Tibial nerve (tissue), 4 donors: ENCODE results near the gene PHF2. TPM values are rescaled to one million over a fixed set of nuclear protein-coding genes. Genes with fewer than 3 reads are reported as not detected.

Experiments
- DNase-seq, 2 donors: peaks; one replicate each; pipeline ENCODE4 v3.0.0-alpha.2; 2019; ENCODE audit warnings: low spot score in 2 of 2
- H3K27ac ChIP-seq, 4 donors: fragments of 200-600 bp; sonication (generic) in 3 of 4; one replicate each; pipeline ENCODE4 v1.5.1; 2017 to 2019; ENCODE audit warnings: mild to moderate bottlenecking in 1 of 4
- H3K27me3 ChIP-seq, 2 donors: fragments of 200-600 bp; sonication (generic) in 1 of 2; one replicate each; pipeline versions ENCODE4 v1.5.1 to v1.6.0; 2017 to 2019
- H3K36me3 ChIP-seq, 3 donors: fragments of 200-600 bp; sonication (generic); one replicate each; pipeline ENCODE4 v1.5.1; 2018 to 2019
- H3K4me1 ChIP-seq, 4 donors: fragments of 200-600 bp; sonication (generic) in 3 of 4; one replicate each; pipeline ENCODE4 v1.5.1; 2017 to 2019
- H3K4me3 ChIP-seq, 4 donors: fragments of 200-600 bp; sonication (generic) in 3 of 4; one replicate each; pipeline ENCODE4 v1.5.1; 2017 to 2019; ENCODE audit warnings: mild to moderate bottlenecking in 1 of 4, moderate library complexity in 1 of 4
- H3K9me3 ChIP-seq, 4 donors: fragments of 200-600 bp; sonication (generic) in 3 of 4; one replicate each; pipeline ENCODE4 v1.5.1; 2017 to 2019
- EP300 ChIP-seq, 2 donors: sonication (generic); formaldehyde crosslinking; IDR thresholded peaks; one replicate each; pipeline ENCODE4 v1.6.1; 2017; ENCODE audit warnings: antibody characterized with exemption in 2 of 2, mild to moderate bottlenecking in 1 of 2
- POLR2A ChIP-seq, 2 donors: fragments of 450-650 bp; IDR thresholded peaks; one replicate each; pipeline ENCODE4 v1.6.1; 2017; ENCODE audit warnings: antibody characterized with exemption in 2 of 2, mild to moderate bottlenecking in 2 of 2, moderate library complexity in 2 of 2
- WGBS, 2 donors: methylation state at CpG; one replicate each; pipeline ENCODE4 v1.1.5; 2018; 5-methylcytosine and 5-hydroxymethylcytosine counted together
- total RNA-seq, 4 donors: library from RNA; depleted of rRNA; stranded (reverse); fragments of >200 nt; gene quantifications; one replicate each; pipeline ENCODE4 v1.1.0, GENCODE V29; 2016
- TF ChIP-seq, protein P1 (sequence below), 5 experiments: fragments of 200-600 bp in 3 of 5; fragments of 450-650 bp in 2 of 5; sonication (generic) in 3 of 5; IDR thresholded peaks; one replicate each; pipeline ENCODE4 v1.5.1; 2016 to 2019; ENCODE audit warnings: antibody characterized with exemption in 5 of 5, mild to moderate bottlenecking in 3 of 5, moderate library complexity in 2 of 5

The PHF2 gene
- total RNA-seq, 4 donors from 2014 or later: 36.6 to 41.7 (median 38.6) TPM

- DNase-seq: no peak
- peaks cover 0 to 5% (median 0%) of the 10 kb centered on the region in 4 donors for H3K9me3 ChIP-seq
- TF ChIP-seq EP300 (IDR thresholded peaks at IDR 0.05): no peak
- TF ChIP-seq, protein P1, sequence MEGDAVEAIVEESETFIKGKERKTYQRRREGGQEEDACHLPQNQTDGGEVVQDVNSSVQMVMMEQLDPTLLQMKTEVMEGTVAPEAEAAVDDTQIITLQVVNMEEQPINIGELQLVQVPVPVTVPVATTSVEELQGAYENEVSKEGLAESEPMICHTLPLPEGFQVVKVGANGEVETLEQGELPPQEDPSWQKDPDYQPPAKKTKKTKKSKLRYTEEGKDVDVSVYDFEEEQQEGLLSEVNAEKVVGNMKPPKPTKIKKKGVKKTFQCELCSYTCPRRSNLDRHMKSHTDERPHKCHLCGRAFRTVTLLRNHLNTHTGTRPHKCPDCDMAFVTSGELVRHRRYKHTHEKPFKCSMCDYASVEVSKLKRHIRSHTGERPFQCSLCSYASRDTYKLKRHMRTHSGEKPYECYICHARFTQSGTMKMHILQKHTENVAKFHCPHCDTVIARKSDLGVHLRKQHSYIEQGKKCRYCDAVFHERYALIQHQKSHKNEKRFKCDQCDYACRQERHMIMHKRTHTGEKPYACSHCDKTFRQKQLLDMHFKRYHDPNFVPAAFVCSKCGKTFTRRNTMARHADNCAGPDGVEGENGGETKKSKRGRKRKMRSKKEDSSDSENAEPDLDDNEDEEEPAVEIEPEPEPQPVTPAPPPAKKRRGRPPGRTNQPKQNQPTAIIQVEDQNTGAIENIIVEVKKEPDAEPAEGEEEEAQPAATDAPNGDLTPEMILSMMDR (IDR thresholded peaks at IDR 0.05): no peak
- TF ChIP-seq POLR2A (IDR thresholded peaks at IDR 0.05): no peak
- H3K27ac ChIP-seq: peak overlapping the region in 2 of 4 donors; percentile 47 to 97
- 78 to 81% methylated on average over 19 to 20 of the region's 20 CpGs for WGBS, 2 donors
- peaks cover 0 to 57% (median 28%) of the 10 kb centered on the region in 4 donors for H3K4me1 ChIP-seq
- no peaks in the 10 kb centered on the region for H3K36me3 ChIP-seq
- no peak overlapping the region for H3K4me3 ChIP-seq
- H3K27me3 ChIP-seq: no peaks in the 10 kb centered on the region
Observed at GRCh38 chr9:93579711-93580516, 3.5 kb downstream of the PHF2 start.

DNA sequence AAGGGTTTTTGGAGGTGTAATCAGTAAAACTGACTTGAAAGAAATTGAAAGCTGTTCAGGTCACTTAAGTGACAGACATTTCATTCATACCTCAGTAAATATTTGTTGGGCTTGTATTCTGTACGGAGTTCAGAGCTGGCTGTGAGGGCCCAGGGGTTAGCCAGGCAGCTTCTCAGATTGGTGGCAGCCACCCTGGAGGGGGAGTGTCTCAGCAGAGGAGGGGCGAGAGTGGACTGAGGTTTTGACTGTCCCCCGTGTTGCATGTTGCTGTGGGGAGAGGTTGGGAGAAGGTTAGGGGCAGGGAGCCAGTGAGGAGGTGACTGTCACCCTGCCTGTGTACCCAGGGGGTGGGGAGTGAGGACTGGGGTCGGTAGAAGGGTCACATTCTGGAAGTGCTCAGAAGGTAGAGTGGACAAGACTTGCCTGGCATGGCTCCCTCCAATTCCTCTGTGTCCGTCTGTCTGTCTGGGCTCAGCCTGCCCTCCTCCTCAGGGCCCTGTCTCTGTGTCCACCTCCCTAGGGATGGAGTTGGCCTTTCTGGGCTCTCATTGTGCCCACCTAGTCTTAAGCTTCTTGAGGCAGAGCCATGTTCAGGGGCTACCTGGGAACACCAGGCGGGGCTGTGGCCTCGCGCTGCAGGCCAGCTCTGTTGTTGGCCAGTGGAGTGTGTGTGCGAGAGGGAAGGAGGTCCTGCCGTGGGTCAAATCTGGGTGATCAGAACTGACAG, 4.4 kb downstream of the PHF2 start:
- H3K27me3 ChIP-seq: no peaks in the 10 kb centered on the region
- 61 to 65% methylated on average over 10 of the region's 10 CpGs for WGBS, 2 donors
- no peak for DNase-seq
- TF ChIP-seq EP300 (IDR thresholded peaks at IDR 0.05) (no peak), POLR2A (IDR thresholded peaks at IDR 0.05) (no peak)
- TF ChIP-seq, protein P1 (IDR thresholded peaks at IDR 0.05): no peak
- H3K4me1 ChIP-seq: peaks cover 0 to 56% (median 22%) of the 10 kb centered on the region in 4 donors
- H3K27ac ChIP-seq: peak overlapping the region in 2 of 4 donors; percentile 28 to 43
- H3K36me3 ChIP-seq: no peaks in the 10 kb centered on the region
- no peak overlapping the region for H3K4me3 ChIP-seq
- peaks cover 0 to 5% (median 0%) of the 10 kb centered on the region in 4 donors for H3K9me3 ChIP-seq

DNA sequence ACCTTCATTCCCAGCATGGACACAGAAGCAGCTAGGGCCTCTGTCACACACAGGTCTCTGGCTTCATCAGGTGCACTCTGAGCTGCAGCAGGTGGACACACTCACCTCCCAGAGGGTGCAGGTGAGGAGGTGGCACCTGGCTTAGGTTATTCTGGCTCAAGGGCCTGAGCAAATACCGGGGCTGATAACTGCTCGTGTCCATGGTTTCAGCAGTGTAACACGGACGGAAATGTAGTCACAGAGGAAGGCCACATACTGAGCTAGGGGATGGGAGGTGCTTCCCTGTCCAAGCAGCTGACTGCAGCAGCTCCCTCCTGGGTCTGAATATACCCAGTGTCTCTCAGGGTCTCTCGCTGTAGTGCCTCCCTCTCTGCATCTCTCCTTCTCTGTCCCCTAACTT, 5.7 kb downstream of the PHF2 start:
- WGBS, 2 donors: 53 to 57% methylated on average over 5 of the region's 5 CpGs
- DNase-seq: no peak
- peaks cover 0 to 5% (median 0%) of the 10 kb centered on the region in 4 donors for H3K9me3 ChIP-seq
- H3K27me3 ChIP-seq: no peaks in the 10 kb centered on the region
- H3K4me1 ChIP-seq: peaks cover 0 to 67% (median 22%) of the 10 kb centered on the region in 4 donors
- TF ChIP-seq POLR2A (IDR thresholded peaks at IDR 0.05) (no peak), EP300 (IDR thresholded peaks at IDR 0.05) (no peak)
- TF ChIP-seq, protein P1 (IDR thresholded peaks at IDR 0.05): no peak
- no peak overlapping the region for H3K4me3 ChIP-seq
- H3K27ac ChIP-seq: no peak overlapping the region
- H3K36me3 ChIP-seq: no peaks in the 10 kb centered on the region

GRCh38 chr9:93582550-93582949, 6.2 kb downstream of the PHF2 start:
- 79 to 80% methylated on average over 3 of the region's 3 CpGs for WGBS, 2 donors
- Histone ChIP-seq H3K4me1 (peaks cover 0 to 70% (median 23%) of the 10 kb centered on the region in 4 donors), H3K27me3 (no peaks in the 10 kb centered on the region), H3K9me3 (peaks cover 0 to 5% (median 0%) of the 10 kb centered on the region in 4 donors), H3K4me3 (no peak overlapping the region), H3K36me3 (no peaks in the 10 kb centered on the region), H3K27ac (no peak overlapping the region)
- TF ChIP-seq POLR2A (IDR thresholded peaks at IDR 0.05) (no peak), EP300 (IDR thresholded peaks at IDR 0.05) (no peak)
- TF ChIP-seq, protein P1 (IDR thresholded peaks at IDR 0.05): no peak
- DNase-seq: no peak

DNA sequence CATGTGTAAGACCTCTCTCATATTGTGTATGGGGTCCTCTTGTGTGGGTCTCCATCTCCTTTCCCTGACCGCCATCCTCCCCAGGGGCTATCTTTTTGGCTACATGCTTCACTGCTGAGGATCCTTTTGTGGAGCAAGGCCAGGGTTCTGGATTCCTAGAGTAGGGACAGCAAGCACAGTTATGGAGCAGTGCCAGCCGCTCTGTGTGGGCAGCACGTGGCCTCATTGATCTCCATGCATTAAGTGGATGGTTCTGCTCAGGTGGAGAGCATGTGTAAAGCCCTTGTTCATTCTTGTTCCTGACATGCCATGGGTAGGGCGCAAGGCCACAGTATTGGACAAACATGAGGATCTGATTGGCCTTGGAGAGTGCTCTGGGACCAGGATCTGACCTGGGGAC, 8.9 kb downstream of the PHF2 start:
- Histone ChIP-seq H3K27me3 (no peaks in the 10 kb centered on the region), H3K36me3 (no peaks in the 10 kb centered on the region), H3K4me1 (peaks cover 0 to 70% (median 21%) of the 10 kb centered on the region in 4 donors), H3K4me3 (no peak overlapping the region), H3K27ac (no peak overlapping the region), H3K9me3 (peaks cover 0 to 5% (median 0%) of the 10 kb centered on the region in 4 donors)
- TF ChIP-seq, protein P1 (IDR thresholded peaks at IDR 0.05): no peak
- no peak for TF ChIP-seq POLR2A (IDR thresholded peaks at IDR 0.05)
- no peak for TF ChIP-seq EP300 (IDR thresholded peaks at IDR 0.05)
- DNase-seq: no peak
- WGBS, 2 donors: 100% methylated on average over 3 to 4 of the region's 4 CpGs
